ENCODE measurements around the gene FFAR1.
A peak's percentile ranks its signal among the peaks of the same experiment; 100 is the strongest.

FFAR1 gene

GRCh38 chr19:35314858-35315470, 32.7 kb upstream of the FFAR1 start:
- no peak for DNase-seq (ENCODE audit: low spot score)

DNA sequence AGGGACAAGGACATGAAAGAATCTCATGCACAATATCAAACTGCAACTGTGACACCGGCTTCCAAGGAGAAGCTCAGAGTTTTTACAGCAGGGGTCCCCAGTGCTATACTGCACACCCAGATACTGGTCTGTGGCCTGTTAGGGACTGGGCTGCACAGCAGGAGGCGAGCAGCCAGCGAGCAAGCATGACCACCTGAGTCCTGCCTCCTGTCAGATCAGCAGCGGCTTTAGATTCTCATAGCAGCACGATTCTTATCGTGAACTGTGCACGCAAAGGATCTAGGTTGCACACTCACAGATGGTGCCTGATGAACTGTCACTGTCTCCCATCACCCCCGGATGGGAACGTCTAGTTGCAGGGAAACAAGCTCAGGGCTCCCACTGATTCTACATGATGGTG, 31.8 kb upstream of the FFAR1 start:
- no peak for DNase-seq (ENCODE audit: low spot score)

DNA sequence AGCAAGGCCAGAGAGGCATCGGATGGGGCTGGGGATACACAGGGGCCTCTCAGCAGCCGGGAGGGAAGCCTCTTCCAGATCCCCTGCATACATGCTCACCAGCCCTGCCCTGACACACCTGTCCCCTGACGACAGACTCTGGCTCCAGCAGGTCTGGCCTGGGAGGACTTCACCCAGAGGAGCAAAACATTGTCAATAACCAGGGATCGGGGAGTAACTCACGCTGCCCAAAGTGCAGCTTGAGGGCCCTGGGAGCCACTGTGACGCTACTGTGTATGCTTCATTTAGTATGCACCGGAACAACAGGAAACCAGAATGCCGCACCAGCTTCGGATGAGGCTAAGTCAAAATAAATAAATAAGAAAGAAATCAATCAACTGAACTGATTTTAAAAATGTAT, 31.1 kb upstream of the FFAR1 start:
- no peak for DNase-seq (ENCODE audit: low spot score)

DNA sequence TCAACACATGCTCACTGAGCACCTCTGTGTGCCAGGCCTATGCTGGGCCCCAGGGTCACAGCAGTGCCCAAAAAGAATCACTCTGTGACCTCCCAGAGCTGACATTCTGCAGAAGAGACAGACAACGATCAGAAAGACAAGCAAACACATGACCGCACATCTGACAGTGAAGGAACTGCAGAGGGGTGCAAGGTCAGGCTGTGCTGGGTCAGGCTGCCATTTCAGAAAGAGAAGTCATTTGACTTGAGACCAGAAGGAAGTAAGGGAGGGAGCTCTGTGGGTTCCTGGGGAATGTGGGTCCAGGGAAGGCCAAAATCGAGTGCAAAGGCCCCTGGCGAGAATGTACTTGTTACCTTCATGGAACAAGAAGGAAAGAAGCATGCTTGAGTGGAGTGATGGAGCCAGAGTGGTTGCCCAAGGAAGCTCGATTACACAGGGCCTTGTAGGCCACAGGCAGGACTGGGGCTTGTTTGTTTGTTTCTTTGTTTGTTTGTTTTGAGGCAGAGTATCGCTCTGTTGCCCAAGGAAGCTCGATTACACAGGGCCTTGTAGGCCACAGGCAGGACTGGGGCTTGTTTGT, 30.1 kb upstream of the FFAR1 start:
- no peak for DNase-seq (ENCODE audit: low spot score)

DNA sequence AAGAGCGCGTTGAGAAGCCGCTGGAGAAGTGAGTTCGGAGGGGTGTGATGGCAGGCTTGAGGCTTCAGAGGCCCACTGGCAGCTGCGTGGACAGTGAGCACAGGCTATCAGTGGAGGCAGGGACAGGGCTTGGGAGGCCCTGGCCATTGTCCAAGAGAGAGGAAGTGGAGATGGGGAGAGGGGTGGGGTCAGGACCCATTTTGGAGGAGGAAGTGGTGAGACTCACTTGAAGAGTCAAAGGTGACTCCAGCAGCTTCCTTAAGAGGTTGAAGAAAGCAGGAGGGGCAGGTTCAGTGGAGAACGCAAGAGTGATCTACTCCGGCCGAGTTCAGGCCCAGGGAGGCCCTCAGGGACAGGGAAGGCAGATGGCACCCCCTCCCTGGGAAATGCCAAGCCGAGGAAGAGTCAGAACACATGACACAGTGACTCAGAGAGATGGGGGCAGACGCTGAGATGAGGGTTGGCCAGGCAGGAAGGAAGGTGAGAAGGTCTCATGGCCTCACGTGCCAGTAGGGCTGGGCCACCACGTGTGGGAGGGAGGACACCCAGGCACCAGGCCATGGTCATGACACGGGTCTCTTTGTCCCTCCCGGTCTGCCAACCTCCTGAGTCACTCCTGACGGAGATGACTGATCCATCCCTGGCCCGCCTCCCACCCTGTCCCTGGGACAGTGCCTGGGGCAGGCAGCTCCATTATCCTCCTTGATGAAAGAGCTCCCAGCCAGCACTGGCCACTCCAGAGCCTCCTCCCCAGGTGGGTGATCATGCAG, 28.8 kb upstream of the FFAR1 start:
- DNase-seq (ENCODE audit: low spot score) = peak; percentile 81

- DNase-seq (ENCODE audit: low spot score) = no peak
Measured at GRCh38 chr19:35320065-35320713, 27.5 kb upstream of the FFAR1 start.

- DNase-seq (ENCODE audit: low spot score) = no peak
Measured at GRCh38 chr19:35321291-35321690, 26.4 kb upstream of the FFAR1 start.

DNA sequence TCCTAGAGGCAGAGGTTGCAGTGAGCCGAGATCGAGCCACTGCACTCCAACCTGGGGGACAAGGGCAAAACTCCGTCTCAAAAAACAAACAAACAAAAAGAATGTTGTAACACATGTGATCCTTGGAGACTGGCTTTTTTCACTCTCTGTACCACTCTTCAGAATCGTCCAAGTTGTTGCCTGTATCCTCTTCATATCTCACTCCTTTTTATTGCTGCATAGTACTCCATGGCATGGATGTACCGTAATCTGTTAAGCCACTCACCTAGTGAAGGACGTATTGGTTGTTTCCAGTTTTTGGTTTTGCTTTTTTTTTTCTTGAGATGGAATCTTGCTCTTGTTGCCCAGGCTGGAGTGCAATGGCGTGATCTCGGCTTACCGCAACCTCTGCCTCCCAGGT, 25.7 kb upstream of the FFAR1 start:
- no peak for DNase-seq (ENCODE audit: low spot score)

- no peak for DNase-seq (ENCODE audit: low spot score)
Measured at GRCh38 chr19:35327642-35328041, 20.1 kb upstream of the FFAR1 start.

DNA sequence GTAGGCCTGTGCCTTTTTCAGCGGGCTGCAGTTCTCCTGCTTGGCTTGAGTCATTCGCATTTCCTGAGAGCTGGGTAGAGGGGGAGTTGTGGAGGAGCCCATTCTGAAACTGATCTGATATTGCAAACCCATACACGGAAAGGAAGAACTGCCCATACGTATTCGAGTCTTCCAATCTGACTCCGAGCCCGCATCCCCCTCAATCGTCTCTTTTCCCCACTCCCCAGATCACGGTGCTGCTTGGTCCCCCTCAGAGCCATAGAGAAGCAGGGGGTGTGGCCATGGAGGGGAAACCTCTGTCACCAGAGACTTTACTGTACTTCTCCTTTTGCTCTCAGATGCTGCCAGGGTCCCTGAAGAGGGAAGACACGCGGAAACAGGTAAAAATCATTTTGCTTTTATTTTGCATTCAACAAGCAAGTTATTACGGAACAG, 18.8 kb upstream of the FFAR1 start, which contains the start of gene CD22:
CD22 (plus strand) TSS at position 337 of the 435 bp plus-strand sequence. CDS start 2,854 bp downstream, outside the sequence.
- DNase-seq (ENCODE audit: low spot score) = no peak

DNA sequence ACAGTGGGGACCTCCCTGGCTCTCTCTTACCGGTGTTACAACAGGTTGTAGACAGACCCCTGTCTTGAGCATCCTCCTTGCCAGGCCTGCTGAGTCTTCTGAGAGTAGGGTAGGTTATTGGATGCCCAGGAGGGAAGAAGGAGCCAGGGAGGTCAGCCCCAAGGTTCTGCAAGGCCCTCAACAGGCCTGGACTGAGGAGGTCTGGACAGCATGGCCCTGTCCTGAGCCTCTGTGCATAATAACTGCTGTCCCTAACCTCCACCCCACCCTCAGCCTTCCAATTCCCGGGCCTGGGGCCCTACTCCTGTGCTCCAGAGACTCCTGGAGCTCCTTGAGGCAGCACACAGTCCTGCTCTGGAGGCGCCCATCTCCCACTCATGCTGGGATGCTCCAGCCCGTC, 18.4 kb upstream of the FFAR1 start:
- no peak for DNase-seq (ENCODE audit: low spot score)

GRCh38 chr19:35330475-35330874, 17.2 kb upstream of the FFAR1 start:
- no peak for DNase-seq (ENCODE audit: low spot score)

- no peak for DNase-seq (ENCODE audit: low spot score)
Measured at GRCh38 chr19:35331551-35332214, 16.0 kb upstream of the FFAR1 start.

DNA sequence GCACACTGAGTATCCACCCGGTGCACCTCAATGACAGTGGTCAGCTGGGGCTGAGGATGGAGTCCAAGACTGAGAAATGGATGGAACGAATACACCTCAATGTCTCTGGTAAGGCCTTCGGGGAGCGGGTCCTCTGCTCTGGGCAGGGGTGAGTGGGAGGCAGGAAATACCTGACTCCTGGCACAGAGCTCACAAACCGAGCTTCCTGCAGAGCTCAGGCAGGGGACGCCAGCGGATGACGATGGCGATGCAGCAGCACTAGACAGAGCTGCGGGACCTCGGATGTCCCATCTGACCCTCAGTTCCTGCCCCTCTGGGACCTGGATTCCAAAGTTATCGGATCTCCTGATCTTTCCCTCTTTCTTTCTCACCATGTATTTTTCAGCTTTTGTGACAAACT, 14.9 kb upstream of the FFAR1 start:
- no peak for DNase-seq (ENCODE audit: low spot score)

DNA sequence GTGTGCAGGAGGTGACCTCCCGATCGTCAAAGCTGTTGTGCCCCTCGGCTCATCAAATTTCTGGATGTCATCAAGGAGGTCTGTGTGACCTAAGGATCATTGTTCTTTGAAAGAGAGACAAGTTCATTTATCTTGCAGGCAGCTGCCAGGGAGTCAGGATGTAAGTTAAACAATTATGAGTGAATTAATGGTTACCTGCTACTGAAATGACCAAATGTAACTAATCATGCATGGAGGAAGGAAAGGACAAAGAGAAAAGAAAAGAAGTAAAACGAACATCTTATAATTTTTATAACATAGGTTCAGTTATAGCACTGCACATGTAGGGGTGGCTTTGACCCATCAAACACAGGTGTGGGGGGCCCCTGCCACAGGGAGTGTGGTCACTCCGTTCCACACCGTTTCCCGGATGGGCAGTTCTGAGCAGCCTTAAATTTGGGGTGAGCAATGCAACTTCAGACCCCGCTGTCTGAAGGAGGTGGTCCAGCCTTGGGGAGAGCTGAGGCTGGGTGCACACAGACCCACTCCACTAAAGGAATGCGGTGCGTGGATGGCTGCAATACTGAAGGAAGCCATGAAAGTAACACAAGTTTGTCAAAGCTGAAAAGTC, 13.5 kb upstream of the FFAR1 start:
- DNase-seq (ENCODE audit: low spot score) = no peak

DNA sequence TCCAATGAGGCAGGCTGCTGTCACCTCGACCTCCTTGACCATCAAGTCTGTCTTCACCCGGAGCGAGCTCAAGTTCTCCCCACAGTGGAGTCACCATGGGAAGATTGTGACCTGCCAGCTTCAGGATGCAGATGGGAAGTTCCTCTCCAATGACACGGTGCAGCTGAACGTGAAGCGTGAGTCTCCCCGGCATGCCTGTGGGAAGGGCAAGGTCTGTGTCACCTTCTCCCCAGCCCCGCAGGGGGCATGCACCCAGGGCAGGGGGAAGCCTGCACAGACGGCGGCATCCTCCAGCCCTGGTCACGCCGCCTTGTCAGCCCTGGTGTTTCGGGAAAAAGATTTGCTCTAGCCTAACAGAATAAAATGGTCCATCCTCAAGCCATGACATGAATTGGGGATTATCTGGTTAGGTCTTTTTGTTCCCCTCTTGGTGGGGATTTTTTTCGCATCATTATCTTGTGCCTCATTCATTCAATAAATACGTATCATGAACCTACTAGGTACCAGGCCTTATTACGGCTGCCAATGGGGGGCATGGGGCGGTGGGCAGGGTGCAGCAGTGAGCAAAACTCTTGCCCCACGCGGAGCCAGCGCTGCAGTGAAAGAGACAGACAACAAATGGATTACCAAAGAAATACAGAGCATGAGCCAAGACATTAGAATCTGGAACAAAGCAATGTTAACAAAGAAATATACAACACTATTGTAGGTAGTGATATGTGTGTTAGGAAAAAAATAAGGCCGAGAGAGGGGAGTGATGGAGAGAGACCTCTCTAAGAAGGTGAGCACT, 11.3 kb upstream of the FFAR1 start:
- DNase-seq (ENCODE audit: low spot score) = no peak

DNA sequence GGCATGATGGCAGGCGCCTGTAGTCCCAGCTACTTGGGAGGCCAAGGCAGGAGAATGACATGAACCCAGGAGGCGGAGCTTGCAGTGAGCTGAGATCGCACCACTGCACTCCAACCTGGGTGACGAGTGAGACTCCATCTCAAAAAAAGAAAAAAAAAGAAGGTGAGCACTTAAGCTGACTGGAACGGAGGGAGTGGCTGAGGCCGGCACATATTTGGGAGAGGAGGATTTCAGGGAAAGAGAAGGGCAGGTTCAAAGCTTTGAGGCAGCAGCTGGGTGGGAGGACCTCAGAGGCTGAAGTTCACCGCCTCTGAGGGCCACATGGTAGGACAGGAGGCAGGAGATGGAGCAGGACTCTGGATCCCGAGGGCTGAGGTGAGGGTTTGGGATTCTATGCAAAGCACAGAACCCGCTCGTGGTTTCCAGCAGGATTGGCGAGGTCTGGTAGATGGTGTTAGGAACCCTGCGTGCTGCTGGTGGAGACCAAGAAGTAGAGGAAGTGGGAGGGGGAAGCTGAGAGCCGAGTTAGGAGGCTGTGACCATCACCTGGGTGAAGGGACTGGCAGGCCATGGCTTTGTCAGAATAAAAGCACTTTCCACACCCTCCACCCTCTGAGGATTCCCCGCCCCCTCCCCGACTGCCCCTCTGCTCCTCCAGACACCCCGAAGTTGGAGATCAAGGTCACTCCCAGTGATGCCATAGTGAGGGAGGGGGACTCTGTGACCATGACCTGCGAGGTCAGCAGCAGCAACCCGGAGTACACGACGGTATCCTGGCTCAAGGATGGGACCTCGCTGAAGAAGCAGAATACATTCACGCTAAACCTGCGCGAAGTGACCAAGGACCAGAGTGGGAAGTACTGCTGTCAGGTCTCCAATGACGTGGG, 10.4 kb upstream of the FFAR1 start:
- DNase-seq (ENCODE audit: low spot score) = no peak

DNA sequence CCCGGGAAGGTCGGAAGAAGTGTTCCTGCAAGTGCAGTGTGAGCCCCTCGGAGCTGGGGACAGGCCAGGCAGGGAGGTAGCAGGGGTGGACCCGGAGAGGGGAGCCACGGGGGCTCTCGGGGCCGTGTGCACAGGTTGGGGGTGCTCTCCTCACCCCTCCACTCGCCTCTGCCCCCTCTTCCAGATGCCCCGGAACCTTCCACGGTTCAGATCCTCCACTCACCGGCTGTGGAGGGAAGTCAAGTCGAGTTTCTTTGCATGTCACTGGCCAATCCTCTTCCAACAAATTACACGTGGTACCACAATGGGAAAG, 9.8 kb upstream of the FFAR1 start:
- DNase-seq (ENCODE audit: low spot score) = no peak

- DNase-seq (ENCODE audit: low spot score) = no peak
Measured at GRCh38 chr19:35340431-35340830, 7.3 kb upstream of the FFAR1 start.

DNA sequence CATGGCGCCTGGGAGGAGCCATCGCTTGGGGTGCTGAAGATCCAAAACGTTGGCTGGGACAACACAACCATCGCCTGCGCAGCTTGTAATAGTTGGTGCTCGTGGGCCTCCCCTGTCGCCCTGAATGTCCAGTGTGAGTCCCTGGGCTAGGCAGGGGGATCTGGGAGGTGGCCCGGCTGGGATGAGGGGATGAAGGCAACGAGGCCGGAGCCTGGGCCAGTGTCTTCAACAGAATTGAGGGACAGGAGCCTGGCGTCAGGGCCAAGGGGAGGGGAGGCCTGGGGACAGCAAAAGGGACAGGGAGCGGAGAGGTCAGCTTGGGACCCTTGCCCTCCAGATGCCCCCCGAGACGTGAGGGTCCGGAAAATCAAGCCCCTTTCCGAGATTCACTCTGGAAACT, 6.7 kb upstream of the FFAR1 start:
- no peak for DNase-seq (ENCODE audit: low spot score)
